ENCODE data around the gene ZNF827.

Gene ZNF827

GRCh38 chr4:145821766-145822165 is 116.9 kb downstream of the ZNF827 start:
- Histone ChIP-seq H3K36me3 (ENCODE audit: control insufficient read depth in 2 of 2, insufficient read depth in 1 of 2, low read length in 2 of 2) (no peaks in the 10 kb centered on the region), H3K27ac (ENCODE audit: extremely low read depth, low read depth, low read length) (no peak overlapping the region)
- CTCF ChIA-PET = no interaction called here

GRCh38 chr4:145820407-145820806 is 118.2 kb downstream of the ZNF827 start:
- POLR2A ChIA-PET = no interaction called here
- H3K4me1 ChIP-seq (ENCODE audit: control insufficient read depth, insufficient read depth, low read length) = no peaks in the 10 kb centered on the region

More at GRCh38 chr4:145821766-145822165, 116.9 kb downstream of the ZNF827 start:
- Histone ChIP-seq H3K4me3 (ENCODE audit: low read depth, low read length) (no peak overlapping the region), H3K9me3 (ENCODE audit: control insufficient read depth, insufficient read depth, low read depth, low read length) (no peaks in the 10 kb centered on the region), H3K4me1 (ENCODE audit: control insufficient read depth, insufficient read depth, low read length) (no peaks in the 10 kb centered on the region)
- POLR2A ChIA-PET = no interaction called here
- TF ChIP-seq ZNF354C (tag by site-specific recombination; IDR thresholded peaks at IDR 0.05; ENCODE audit: borderline replicate concordance, low read depth) = no peak

More at GRCh38 chr4:145820407-145820806, 118.2 kb downstream of the ZNF827 start:
- TF ChIP-seq ZNF596 (tag by site-specific recombination; IDR thresholded peaks at IDR 0.05) (no peak), ZNF248 (tag by site-specific recombination; IDR thresholded peaks at IDR 0.05) (no peak), ZFP3 (tag by site-specific recombination; IDR thresholded peaks at IDR 0.05; ENCODE audit: low read depth) (no peak), AEBP2 (tag by site-specific recombination; IDR thresholded peaks at IDR 0.05; ENCODE audit: borderline replicate concordance) (no peak), ZNF292 (tag by site-specific recombination; IDR thresholded peaks at IDR 0.05; ENCODE audit: borderline replicate concordance, low read depth) (no peak), ZNF23 (tag by site-specific recombination; IDR thresholded peaks at IDR 0.05; ENCODE audit: borderline replicate concordance) (no peak), ZNF423 (tag by site-specific recombination; IDR thresholded peaks at IDR 0.05) (no peak), ZNF707 (tag by site-specific recombination; IDR thresholded peaks at IDR 0.05) (no peak), ZBTB49 (tag by site-specific recombination; IDR thresholded peaks at IDR 0.05; ENCODE audit: low read depth) (no peak), ZNF623 (tag by site-specific recombination; IDR thresholded peaks at IDR 0.05) (no peak), ZNF677 (tag by site-specific recombination; IDR thresholded peaks at IDR 0.05) (no peak), ZBTB26 (tag by site-specific recombination; optimal IDR thresholded peaks at IDR 0.05) (no peak), HOXC10 (CRISPR knock-in tag; IDR thresholded peaks at IDR 0.05) (no peak), PRDM4 (tag by site-specific recombination; IDR thresholded peaks at IDR 0.05) (no peak), ZNF37A (tag by site-specific recombination; IDR thresholded peaks at IDR 0.05) (no peak)
- H3K4me3 ChIP-seq (ENCODE audit: low read depth, low read length) = no peak overlapping the region
- CTCF ChIA-PET = no interaction called here
- H3K9me3 ChIP-seq (ENCODE audit: control insufficient read depth, insufficient read depth, low read depth, low read length) = no peaks in the 10 kb centered on the region
- no peaks in the 10 kb centered on the region for H3K36me3 ChIP-seq (ENCODE audit: control insufficient read depth in 2 of 2, insufficient read depth in 1 of 2, low read length in 2 of 2)
- no peak overlapping the region for H3K27ac ChIP-seq (ENCODE audit: extremely low read depth, low read depth, low read length)

Measured in HEK293 (cell line).